ENCODE data around the gene B3GNT2.
"Not testable (repeated sequence)": the region's sequence is repeated elsewhere in the genome, so short reads cannot be mapped to it uniquely, and the experiment has no call there.

B3GNT2 gene

GRCh38 chr2:62152000-62152399, 43.9 kb upstream of the B3GNT2 start:
- H3F3A ChIP-seq (ENCODE audit: low read depth): 0 out of 2 replicates have a peak, but pooled peaks cover 2% of the 10 kb centered on the region
- H3K9ac ChIP-seq (ENCODE audit: low read depth, low read length, poor library complexity, severe bottlenecking): no peak overlapping the region
- H3K79me2 ChIP-seq (ENCODE audit: insufficient read depth, low read length): peaks cover 33% of the 10 kb centered on the region
- H3K4me3 ChIP-seq (ENCODE audit: low read length, poor library complexity, severe bottlenecking): no peak overlapping the region
- no peaks in the 10 kb centered on the region for H4K20me1 ChIP-seq (ENCODE audit: insufficient read depth, low read length, poor library complexity, severe bottlenecking)
- H3K36me3 ChIP-seq (ENCODE audit: insufficient read depth, low read length): no peaks in the 10 kb centered on the region
- no peak overlapping the region for H2AFZ ChIP-seq (ENCODE audit: low read length)
- no peaks in the 10 kb centered on the region for H3K9me2 ChIP-seq (replicated peaks; ENCODE audit: low read depth, low read length)
- no peak overlapping the region for H3K4me2 ChIP-seq (ENCODE audit: low read depth, low read length, poor library complexity, severe bottlenecking)
- no peaks in the 10 kb centered on the region for H3K27me3 ChIP-seq (ENCODE audit: insufficient read depth, low read length, poor library complexity, severe bottlenecking)
- TF ChIP-seq, protein P1, sequence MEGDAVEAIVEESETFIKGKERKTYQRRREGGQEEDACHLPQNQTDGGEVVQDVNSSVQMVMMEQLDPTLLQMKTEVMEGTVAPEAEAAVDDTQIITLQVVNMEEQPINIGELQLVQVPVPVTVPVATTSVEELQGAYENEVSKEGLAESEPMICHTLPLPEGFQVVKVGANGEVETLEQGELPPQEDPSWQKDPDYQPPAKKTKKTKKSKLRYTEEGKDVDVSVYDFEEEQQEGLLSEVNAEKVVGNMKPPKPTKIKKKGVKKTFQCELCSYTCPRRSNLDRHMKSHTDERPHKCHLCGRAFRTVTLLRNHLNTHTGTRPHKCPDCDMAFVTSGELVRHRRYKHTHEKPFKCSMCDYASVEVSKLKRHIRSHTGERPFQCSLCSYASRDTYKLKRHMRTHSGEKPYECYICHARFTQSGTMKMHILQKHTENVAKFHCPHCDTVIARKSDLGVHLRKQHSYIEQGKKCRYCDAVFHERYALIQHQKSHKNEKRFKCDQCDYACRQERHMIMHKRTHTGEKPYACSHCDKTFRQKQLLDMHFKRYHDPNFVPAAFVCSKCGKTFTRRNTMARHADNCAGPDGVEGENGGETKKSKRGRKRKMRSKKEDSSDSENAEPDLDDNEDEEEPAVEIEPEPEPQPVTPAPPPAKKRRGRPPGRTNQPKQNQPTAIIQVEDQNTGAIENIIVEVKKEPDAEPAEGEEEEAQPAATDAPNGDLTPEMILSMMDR (conservative IDR thresholded peaks at IDR 0.05; ENCODE audit: low read length): no peak
- TF ChIP-seq EZH2phosphoT487 (IDR thresholded peaks at IDR 0.05; ENCODE audit: borderline replicate concordance): no peak
- peaks cover 37% of the 10 kb centered on the region for H3K4me1 ChIP-seq (ENCODE audit: insufficient read depth, low read length, poor library complexity, severe bottlenecking)
- H3K9me3 ChIP-seq (ENCODE audit: insufficient read depth, low read depth, low read length): peaks cover 6% of the 10 kb centered on the region; the same call in 1 of the 2 replicates

DNA sequence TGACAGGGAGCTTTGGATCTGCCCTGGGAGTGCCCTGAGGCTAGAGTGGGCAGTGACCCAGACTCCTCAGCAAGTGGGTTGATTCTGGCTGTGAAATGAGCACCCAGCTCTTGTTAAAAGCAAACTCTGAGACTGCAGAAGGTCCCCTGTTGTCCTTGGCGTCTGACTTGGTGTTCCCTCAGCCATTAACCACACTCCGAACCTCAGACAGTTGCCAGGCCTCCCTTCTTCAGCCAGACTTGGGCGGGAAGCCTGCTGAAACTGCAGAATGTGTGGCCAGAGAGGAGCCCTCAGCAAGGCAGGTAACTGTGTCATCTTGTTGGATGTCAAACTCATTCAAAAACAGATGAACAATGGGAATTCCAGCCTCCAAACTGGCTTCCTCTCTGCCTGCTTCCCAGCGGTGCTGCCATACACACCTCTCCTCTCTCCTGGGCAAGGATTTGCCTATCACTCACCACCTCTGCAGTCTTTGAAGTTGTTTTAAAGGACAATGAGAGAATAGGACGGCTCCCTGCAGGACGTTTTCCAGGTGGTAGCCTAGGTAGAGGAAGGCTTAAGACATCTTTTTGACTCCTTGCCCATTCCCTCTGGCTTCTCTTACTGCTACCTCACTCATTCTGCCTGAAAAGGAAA, 38.9 kb upstream of the B3GNT2 start:
- Histone ChIP-seq H3F3A (ENCODE audit: low read depth) (no peaks in the 10 kb centered on the region), H2AFZ (ENCODE audit: low read length) (no peak overlapping the region), H3K9ac (ENCODE audit: low read depth, low read length, poor library complexity, severe bottlenecking) (no peak overlapping the region), H3K79me2 (ENCODE audit: insufficient read depth, low read length) (0 out of 2 replicates have a peak, but pooled peaks cover under 1% of the 10 kb centered on the region), H3K9me2 (replicated peaks; ENCODE audit: low read depth, low read length) (no peaks in the 10 kb centered on the region), H3K27me3 (ENCODE audit: insufficient read depth, low read length, poor library complexity, severe bottlenecking) (no peaks in the 10 kb centered on the region), H3K9me3 (ENCODE audit: insufficient read depth, low read depth, low read length) (peaks cover 6% of the 10 kb centered on the region; the same call in 1 of the 2 replicates), H3K4me1 (ENCODE audit: insufficient read depth, low read length, poor library complexity, severe bottlenecking) (peaks cover 30% of the 10 kb centered on the region), H3K4me3 (ENCODE audit: low read length, poor library complexity, severe bottlenecking) (no peak overlapping the region), H4K20me1 (ENCODE audit: insufficient read depth, low read length, poor library complexity, severe bottlenecking) (no peaks in the 10 kb centered on the region), H3K36me3 (ENCODE audit: insufficient read depth, low read length) (no peaks in the 10 kb centered on the region), H3K4me2 (ENCODE audit: low read depth, low read length, poor library complexity, severe bottlenecking) (no peak overlapping the region)
- no peak for TF ChIP-seq EZH2phosphoT487 (IDR thresholded peaks at IDR 0.05; ENCODE audit: borderline replicate concordance)
- TF ChIP-seq, protein P1 (conservative IDR thresholded peaks at IDR 0.05; ENCODE audit: low read length): no peak

- Histone ChIP-seq H3K4me2 (ENCODE audit: low read depth, low read length, poor library complexity, severe bottlenecking) (no peak overlapping the region), H4K20me1 (ENCODE audit: insufficient read depth, low read length, poor library complexity, severe bottlenecking) (no peaks in the 10 kb centered on the region), H2AFZ (ENCODE audit: low read length) (no peak overlapping the region), H3K79me2 (ENCODE audit: insufficient read depth, low read length) (no peaks in the 10 kb centered on the region), H3F3A (ENCODE audit: low read depth) (no peaks in the 10 kb centered on the region), H3K4me3 (ENCODE audit: low read length, poor library complexity, severe bottlenecking) (no peak overlapping the region), H3K9ac (ENCODE audit: low read depth, low read length, poor library complexity, severe bottlenecking) (no peak overlapping the region), H3K36me3 (ENCODE audit: insufficient read depth, low read length) (no peaks in the 10 kb centered on the region), H3K27me3 (ENCODE audit: insufficient read depth, low read length, poor library complexity, severe bottlenecking) (no peaks in the 10 kb centered on the region), H3K4me1 (ENCODE audit: insufficient read depth, low read length, poor library complexity, severe bottlenecking) (peaks cover 41% of the 10 kb centered on the region), H3K9me3 (ENCODE audit: insufficient read depth, low read depth, low read length) (peaks cover 6% of the 10 kb centered on the region; the same call in 1 of the 2 replicates), H3K9me2 (replicated peaks; ENCODE audit: low read depth, low read length) (no peaks in the 10 kb centered on the region)
- TF ChIP-seq EZH2phosphoT487 (IDR thresholded peaks at IDR 0.05; ENCODE audit: borderline replicate concordance): no peak
- TF ChIP-seq, protein P1 (conservative IDR thresholded peaks at IDR 0.05; ENCODE audit: low read length): no peak
These were observed 37.3 kb upstream of the B3GNT2 start for GRCh38 chr2:62158444-62159121.

- H3K36me3 ChIP-seq (ENCODE audit: insufficient read depth, low read length); H3F3A ChIP-seq (ENCODE audit: low read depth): not testable (repeated sequence)
These were observed 35.2 kb upstream of the B3GNT2 start for GRCh38 chr2:62160691-62161090.

More at GRCh38 chr2:62160691-62161090, 35.2 kb upstream of the B3GNT2 start:
- H3K4me2 ChIP-seq (ENCODE audit: low read depth, low read length, poor library complexity, severe bottlenecking); H3K9me3 ChIP-seq (ENCODE audit: insufficient read depth, low read depth, low read length); H4K20me1 ChIP-seq (ENCODE audit: insufficient read depth, low read length, poor library complexity, severe bottlenecking); H3K79me2 ChIP-seq (ENCODE audit: insufficient read depth, low read length); H3K9me2 ChIP-seq (replicated peaks; ENCODE audit: low read depth, low read length); H3K27me3 ChIP-seq (ENCODE audit: insufficient read depth, low read length, poor library complexity, severe bottlenecking); H3K9ac ChIP-seq (ENCODE audit: low read depth, low read length, poor library complexity, severe bottlenecking); H3K4me3 ChIP-seq (ENCODE audit: low read length, poor library complexity, severe bottlenecking); H2AFZ ChIP-seq (ENCODE audit: low read length): not testable (repeated sequence)
- H3K4me1 ChIP-seq (ENCODE audit: insufficient read depth, low read length, poor library complexity, severe bottlenecking): peaks cover 55% of the 10 kb centered on the region

Measured in Loucy (cell line).